MCF 10A (cell line): ENCODE measurements around the gene SLC39A3. TPM values are rescaled to one million over a fixed set of nuclear protein-coding genes. Genes with fewer than 3 reads are reported as not detected.

ENCODE experiments used
- BruUV-seq: library from RNA; stranded (reverse); fragments of 400-500 nt; replicated peaks from 2 replicates; lab custom pipeline; 2021; lab: Mats Ljungman, UMichigan
- CTCF ChIA-PET: fragments of 300-600 bp; sonication (Branson Sonifier 250); formaldehyde crosslinking; extraction: SDS; loops from one replicate; lab custom pipeline; 2021; ENCODE audit warnings: antibody characterized with exemption, inconsistent platforms; lab: Yijun Ruan, JAX
- POLR2A ChIA-PET: fragments of 300-600, 350-650 bp; sonication (Branson Sonifier 250); formaldehyde crosslinking; extraction: SDS; loops from one replicate; lab custom pipeline; 2020; ENCODE audit warnings: antibody characterized with exemption, inconsistent platforms; lab: Yijun Ruan, JAX
- DNase-seq: peaks from one replicate; pipeline ENCODE4 v3.0.0-alpha.2; 2018; ENCODE audit not compliant: unreplicated experiment
- H3K27ac Mint-ChIP-seq: one replicate; pipeline ENCODE4 v1.8.0; 2022; ENCODE audit warnings: mild to moderate bottlenecking, low read depth, mixed read lengths; ENCODE audit not compliant: unreplicated experiment
- H3K27me3 Mint-ChIP-seq: one replicate; pipeline ENCODE4 v1.8.0; 2022; ENCODE audit warnings: mixed read lengths; ENCODE audit not compliant: insufficient read depth, unreplicated experiment
- H3K36me3 Mint-ChIP-seq: one replicate; pipeline ENCODE4 v1.8.0; 2022; ENCODE audit warnings: mild to moderate bottlenecking, moderate library complexity, mixed read lengths; ENCODE audit not compliant: insufficient read depth, unreplicated experiment
- H3K4me1 Mint-ChIP-seq: one replicate; pipeline ENCODE4 v1.8.0; 2022; ENCODE audit warnings: mixed read lengths; ENCODE audit not compliant: insufficient read depth, unreplicated experiment
- H3K4me3 Mint-ChIP-seq: one replicate; pipeline ENCODE4 v1.8.0; 2022; ENCODE audit warnings: mild to moderate bottlenecking, moderate library complexity, mixed read lengths; ENCODE audit not compliant: unreplicated experiment
- H3K9me3 Mint-ChIP-seq: one replicate; pipeline ENCODE4 v1.8.0; 2022; ENCODE audit warnings: mixed read lengths; ENCODE audit not compliant: unreplicated experiment
- intact Hi-C: fragments of 100-400 bp; cut with micrococcal nuclease; formaldehyde crosslinking; loops from 2 replicates; pipeline ENCODE4 v1.14.1; 2022
- total RNA-seq: library from RNA; stranded (reverse); gene quantifications from 2 replicates; pipeline ENCODE4 v1.2.3, GENCODE V29; 2022
- TF ChIP-seq, protein P1 (sequence below): fragments of 200-600 bp; IDR thresholded peaks from one replicate; pipeline ENCODE4 v1.8.0; 2022; ENCODE audit warnings: antibody characterized with exemption, mild to moderate bottlenecking; ENCODE audit not compliant: unreplicated experiment

Gene SLC39A3
- total RNA-seq, 1 experiment from 2014 or later, result 21.3 TPM

DNA sequence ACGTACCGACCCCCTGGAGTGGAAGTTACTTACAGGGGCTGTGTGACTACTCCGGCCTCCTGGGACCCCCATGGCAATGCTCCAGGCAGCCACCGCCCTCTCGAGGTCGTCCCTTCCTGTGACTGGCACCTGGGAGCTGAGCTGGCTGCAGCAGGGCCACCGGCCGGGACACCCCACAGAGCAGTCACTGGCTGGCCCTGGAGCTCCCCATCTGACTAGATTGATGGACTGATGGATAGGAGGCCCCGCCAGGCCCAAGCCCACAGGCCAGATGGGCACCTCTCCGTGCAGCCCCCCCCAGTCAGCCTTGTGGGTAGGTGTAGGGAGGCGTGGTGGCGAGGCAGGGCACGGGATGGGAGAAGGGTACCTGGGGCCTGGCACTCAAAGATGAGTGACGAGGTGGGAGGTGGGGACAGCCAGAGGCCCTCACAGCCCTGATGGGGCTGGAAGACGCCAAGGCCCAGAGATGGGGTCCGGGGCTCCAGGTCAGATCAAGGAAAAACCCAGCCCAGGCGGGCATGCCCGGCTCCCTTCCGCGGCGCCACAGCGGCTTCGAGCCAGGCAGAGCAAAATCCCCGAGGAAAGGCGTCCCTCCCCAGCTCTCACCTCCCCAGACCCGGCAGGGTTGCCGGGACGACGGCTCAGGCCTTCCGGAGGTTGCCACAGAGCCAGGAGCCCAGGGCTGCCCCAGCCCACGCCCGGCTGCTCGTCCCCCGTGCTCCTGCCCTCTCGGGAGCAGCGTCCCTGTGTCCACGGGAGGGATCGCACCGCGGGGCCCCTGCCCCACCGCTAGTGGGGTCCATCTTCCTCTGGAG lies 8.4 kb downstream of the SLC39A3 start:
- Mint-ChIP-seq H3K27me3 (no peaks in the 10 kb centered on the region), H3K4me1 (peaks cover 11% of the 10 kb centered on the region), H3K27ac (no peak overlapping the region), H3K36me3 (peaks cover 5% of the 10 kb centered on the region), H3K4me3 (no peak overlapping the region), H3K9me3 (no peaks in the 10 kb centered on the region)
- BruUV-seq, result no TSS peak
- ChIA-PET POLR2A (no interaction called here), CTCF (interaction anchor here (0.6 kb wide), 2 partner anchors 560 to 1185 kb away, joined by 3 read pairs; no protein-coding TSS in a partner anchor)
- intact Hi-C loops, result no loop called here
- TF ChIP-seq, protein P1, sequence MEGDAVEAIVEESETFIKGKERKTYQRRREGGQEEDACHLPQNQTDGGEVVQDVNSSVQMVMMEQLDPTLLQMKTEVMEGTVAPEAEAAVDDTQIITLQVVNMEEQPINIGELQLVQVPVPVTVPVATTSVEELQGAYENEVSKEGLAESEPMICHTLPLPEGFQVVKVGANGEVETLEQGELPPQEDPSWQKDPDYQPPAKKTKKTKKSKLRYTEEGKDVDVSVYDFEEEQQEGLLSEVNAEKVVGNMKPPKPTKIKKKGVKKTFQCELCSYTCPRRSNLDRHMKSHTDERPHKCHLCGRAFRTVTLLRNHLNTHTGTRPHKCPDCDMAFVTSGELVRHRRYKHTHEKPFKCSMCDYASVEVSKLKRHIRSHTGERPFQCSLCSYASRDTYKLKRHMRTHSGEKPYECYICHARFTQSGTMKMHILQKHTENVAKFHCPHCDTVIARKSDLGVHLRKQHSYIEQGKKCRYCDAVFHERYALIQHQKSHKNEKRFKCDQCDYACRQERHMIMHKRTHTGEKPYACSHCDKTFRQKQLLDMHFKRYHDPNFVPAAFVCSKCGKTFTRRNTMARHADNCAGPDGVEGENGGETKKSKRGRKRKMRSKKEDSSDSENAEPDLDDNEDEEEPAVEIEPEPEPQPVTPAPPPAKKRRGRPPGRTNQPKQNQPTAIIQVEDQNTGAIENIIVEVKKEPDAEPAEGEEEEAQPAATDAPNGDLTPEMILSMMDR, result no peak
- no peak for DNase-seq

DNA sequence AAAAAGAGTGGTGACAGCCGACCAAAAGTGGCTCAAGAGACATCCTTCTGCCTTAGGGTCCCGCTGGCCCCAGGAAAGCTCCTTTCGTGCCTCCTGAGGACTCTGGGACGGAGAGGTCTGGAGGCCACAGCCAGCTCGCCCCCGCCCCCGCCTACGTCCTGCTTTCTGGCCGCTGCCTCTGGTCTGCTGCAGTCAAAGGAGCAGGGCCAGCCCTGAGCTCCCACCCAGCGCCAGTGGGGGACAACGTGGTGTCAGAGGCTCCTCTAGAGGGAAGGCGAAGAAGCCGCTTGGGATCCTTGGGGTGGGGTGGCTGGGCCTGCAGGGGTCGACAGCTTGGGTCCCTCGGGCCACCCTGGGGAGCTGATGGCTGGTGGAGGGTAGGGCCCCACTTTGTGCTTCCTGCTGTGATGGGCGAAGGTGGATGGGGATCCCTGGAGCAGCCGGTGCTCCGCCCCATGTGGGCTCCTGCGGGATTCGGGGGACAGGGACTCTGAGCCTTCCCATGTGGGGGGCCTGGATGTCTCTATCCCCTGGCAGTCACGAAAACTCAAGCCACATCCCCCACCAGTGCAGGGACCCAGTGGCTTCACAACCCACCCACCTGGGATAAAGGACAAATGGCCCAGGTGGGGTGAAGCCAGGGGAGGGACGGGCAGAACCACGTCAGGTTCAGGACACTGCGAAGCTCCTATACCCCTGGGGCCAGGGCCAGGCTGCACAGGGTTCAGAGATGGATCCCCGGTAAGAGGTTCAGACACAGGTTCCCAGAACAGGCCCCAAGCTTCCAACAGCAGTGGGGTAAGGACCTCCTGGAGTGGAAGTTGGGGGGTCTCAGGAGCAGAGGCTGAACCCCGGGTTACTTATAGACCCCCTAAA lies 9.6 kb downstream of the SLC39A3 start:
- H3K27ac Mint-ChIP-seq, result no peak overlapping the region
- H3K36me3 Mint-ChIP-seq, result peaks cover 5% of the 10 kb centered on the region
- no peak overlapping the region for H3K4me3 Mint-ChIP-seq
- ChIA-PET POLR2A (no interaction called here), CTCF (no interaction called here)
- DNase-seq, result no peak
- intact Hi-C loops, result no loop called here
- BruUV-seq, result no TSS peak
- H3K4me1 Mint-ChIP-seq, result peaks cover 11% of the 10 kb centered on the region
- no peaks in the 10 kb centered on the region for H3K27me3 Mint-ChIP-seq
- H3K9me3 Mint-ChIP-seq, result no peaks in the 10 kb centered on the region
- TF ChIP-seq, protein P1, result no peak

DNA sequence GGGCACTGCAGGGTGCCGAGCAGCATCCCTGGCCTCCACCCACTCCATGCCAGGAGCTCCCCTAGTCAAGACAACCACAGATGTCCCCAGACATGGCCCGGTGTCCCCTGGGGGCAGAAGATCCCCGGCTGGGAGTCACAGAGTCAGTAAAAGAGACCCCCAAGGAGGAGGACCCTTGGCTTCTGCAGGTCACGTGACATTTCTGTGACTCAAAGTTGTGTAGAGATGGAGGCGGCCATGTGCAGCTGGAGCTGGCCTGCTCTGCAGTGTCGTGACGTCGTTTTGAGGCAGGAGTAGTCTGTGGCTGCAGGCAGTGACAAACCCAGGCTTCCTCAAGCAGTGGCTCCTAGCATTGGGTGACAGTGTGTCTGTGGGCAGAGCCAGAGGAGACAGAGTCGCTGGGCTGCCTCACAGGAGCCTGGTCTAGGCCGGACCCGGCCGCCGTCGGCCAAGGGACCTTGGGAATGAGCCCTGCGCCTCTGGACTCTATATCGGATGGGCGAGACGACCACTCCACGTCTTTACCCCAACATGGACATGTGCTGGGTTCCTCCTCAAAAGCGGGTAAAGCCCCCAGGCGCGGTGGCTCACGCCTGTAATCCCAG lies 10.9 kb downstream of the SLC39A3 start:
- Mint-ChIP-seq H3K36me3 (peaks cover 5% of the 10 kb centered on the region), H3K27me3 (no peaks in the 10 kb centered on the region), H3K4me1 (peaks cover 11% of the 10 kb centered on the region), H3K9me3 (no peaks in the 10 kb centered on the region), H3K27ac (no peak overlapping the region), H3K4me3 (no peak overlapping the region)
- no TSS peak for BruUV-seq
- DNase-seq, result no peak
- ChIA-PET POLR2A (no interaction called here), CTCF (interaction anchor here (0.6 kb wide), 1 partner anchor 105 kb away, joined by 4 read pairs; no protein-coding TSS in a partner anchor)
- TF ChIP-seq, protein P1, result no peak
- intact Hi-C loops, result no loop called here
